IMR-90 (cell line): ENCODE data around the gene DHX34. TPM values are rescaled to one million over a fixed set of nuclear protein-coding genes. Genes with fewer than 3 reads are reported as not detected.
A peak's percentile ranks its signal among the peaks of the same experiment; 100 is the strongest.

Source experiments
- ATAC-seq: fragments of 200-7000 bp; cut with Tn5 transposase; 2 replicates; pipeline ENCODE4 v1.9.1; 2020; ENCODE audit warnings: low read depth, mild to moderate bottlenecking, moderate library complexity
- BruUV-seq: library from RNA; stranded (reverse); fragments of 400-500 nt; replicated peaks from 2 replicates; lab custom pipeline; 2021; lab: Mats Ljungman, UMichigan
- CTCF ChIA-PET: fragments of 300-600 bp; formaldehyde crosslinking; extraction: SDS; loops from one replicate; lab custom pipeline; 2021; ENCODE audit warnings: antibody characterized with exemption; lab: Yijun Ruan, JAX
- POLR2A ChIA-PET: fragments of 300-600 bp; sonication (Branson Sonifier 250); formaldehyde crosslinking; loops from one replicate; lab custom pipeline; 2022; ENCODE audit warnings: antibody characterized with exemption; ENCODE audit not compliant: unreplicated experiment; lab: Charles Lee
- DNase-seq: peaks from one replicate; pipeline ENCODE4 v3.0.0; 2013
- H2AFZ ChIP-seq: replicated peaks from 2 replicates; pipeline ENCODE3; 2013; ENCODE audit warnings: low read length, mild to moderate bottlenecking; ENCODE audit not compliant: poor library complexity
- H2AK5ac ChIP-seq: 2 replicates; pipeline ENCODE4 v1.6.1; 2013; ENCODE audit warnings: low read depth, low read length, inconsistent platforms
- H2AK9ac ChIP-seq: replicated peaks from 2 replicates; pipeline ENCODE3; 2013; ENCODE audit warnings: mild to moderate bottlenecking, low read depth, low read length, moderate library complexity; ENCODE audit not compliant: poor library complexity
- H2BK120ac ChIP-seq: 2 replicates; pipeline ENCODE4 v1.6.1; 2013; ENCODE audit warnings: low read depth, low read length, inconsistent platforms
- H2BK15ac ChIP-seq: 3 replicates; pipeline ENCODE4 v1.6.1; 2013; ENCODE audit warnings: low read depth, low read length, inconsistent platforms
- H2BK20ac ChIP-seq: 2 replicates; pipeline ENCODE4 v1.6.1; 2013; ENCODE audit warnings: low read depth, mild to moderate bottlenecking, inconsistent platforms, low read length, moderate library complexity
- H2BK5ac ChIP-seq: 2 replicates; pipeline ENCODE4 v1.6.1; 2013; ENCODE audit warnings: mild to moderate bottlenecking, low read depth, low read length, inconsistent platforms; ENCODE audit not compliant: poor library complexity, severe bottlenecking
- H3K14ac ChIP-seq: replicated peaks from 2 replicates; pipeline ENCODE4 v1.6.1; 2013; ENCODE audit warnings: low read depth, low read length, inconsistent platforms
- H3K18ac ChIP-seq: 2 replicates; pipeline ENCODE4 v1.6.1; 2013; ENCODE audit warnings: low read depth, low read length, control low read depth
- H3K23ac ChIP-seq: 2 replicates; pipeline ENCODE4 v1.6.1; 2013; ENCODE audit warnings: low read depth, low read length, inconsistent platforms
- H3K27ac ChIP-seq: 2 replicates; pipeline ENCODE4 v1.5.1; 2013; ENCODE audit warnings: mild to moderate bottlenecking, control low read depth, low read length; ENCODE audit not compliant: insufficient read depth
- H3K27me3 ChIP-seq: 2 replicates; pipeline ENCODE4 v1.6.1; 2013; ENCODE audit warnings: low read length; ENCODE audit not compliant: control insufficient read depth, insufficient read depth
- H3K36me3 ChIP-seq: 2 replicates; pipeline ENCODE4 v1.6.1; 2013; ENCODE audit warnings: low read length, mixed read lengths; ENCODE audit not compliant: control insufficient read depth, insufficient read depth
- H3K4ac ChIP-seq: 2 replicates; pipeline ENCODE4 v1.6.1; 2013; ENCODE audit warnings: low read depth, low read length, inconsistent platforms
- H3K4me1 ChIP-seq: 2 replicates; pipeline ENCODE4 v1.6.1; 2013; ENCODE audit warnings: low read length, mixed read lengths; ENCODE audit not compliant: control insufficient read depth, insufficient read depth
- H3K4me2 ChIP-seq: 2 replicates; pipeline ENCODE4 v1.6.1; 2013; ENCODE audit warnings: low read depth, mild to moderate bottlenecking, control low read depth, low read length, moderate library complexity
- H3K4me3 ChIP-seq: 2 replicates; pipeline ENCODE4 v1.5.1; 2013; ENCODE audit warnings: low read depth, mild to moderate bottlenecking, control low read depth, low read length, moderate library complexity; ENCODE audit not compliant: insufficient read depth
- H3K56ac ChIP-seq: 2 replicates; pipeline ENCODE4 v1.6.1; 2013; ENCODE audit warnings: low read length, inconsistent platforms; ENCODE audit not compliant: insufficient read depth; ENCODE audit errors: extremely low read depth
- H3K79me1 ChIP-seq, 2 experiments: 2 replicates each; pipeline ENCODE4 v1.6.1; 2013; ENCODE audit warnings: low read length in 2 of 2, inconsistent platforms in 1 of 2, low read depth in 1 of 2
- H3K9ac ChIP-seq: 2 replicates; pipeline ENCODE4 v1.6.1; 2013; ENCODE audit warnings: low read depth, low read length, control low read depth
- H3K9me1 ChIP-seq: 2 replicates; pipeline ENCODE4 v1.6.1; 2013; ENCODE audit warnings: low read length, inconsistent platforms; ENCODE audit not compliant: insufficient read depth
- H3K9me3 ChIP-seq: 2 replicates; pipeline ENCODE4 v1.6.1; 2013; ENCODE audit warnings: low read length; ENCODE audit not compliant: control insufficient read depth, insufficient read depth
- H4K20me1 ChIP-seq: 2 replicates; pipeline ENCODE4 v1.6.1; 2013; ENCODE audit warnings: low read length, inconsistent platforms; ENCODE audit not compliant: insufficient read depth
- H4K5ac ChIP-seq: 2 replicates; pipeline ENCODE4 v1.6.1; 2013; ENCODE audit warnings: mild to moderate bottlenecking, low read depth, low read length, control low read depth
- H4K8ac ChIP-seq, 2 experiments: 2 replicates each; pipeline ENCODE4 v1.6.1; 2013; ENCODE audit warnings: low read depth in 2 of 2, low read length in 2 of 2, control low read depth in 1 of 2, inconsistent platforms in 1 of 2
- H4K91ac ChIP-seq: 2 replicates; pipeline ENCODE4 v1.6.1; 2013; ENCODE audit warnings: low read depth, low read length, inconsistent platforms; ENCODE audit not compliant: insufficient read depth
- CEBPB ChIP-seq: IDR thresholded peaks from 2 replicates; pipeline ENCODE4 v1.6.1; 2012; ENCODE audit warnings: low read depth, low read length, improper control_type of control experiment
- CHD1 ChIP-seq: IDR thresholded peaks from 2 replicates; pipeline ENCODE4 v1.6.1; 2012; ENCODE audit warnings: low read depth, low read length, improper control_type of control experiment
- FOS ChIP-seq: fragments of 150-350 bp; IDR thresholded peaks from 2 replicates; pipeline ENCODE4 v1.6.1; 2016; ENCODE audit warnings: low read depth, low read length
- MAFK ChIP-seq: IDR thresholded peaks from 2 replicates; pipeline ENCODE4 v1.6.1; 2012; ENCODE audit warnings: low read depth, low read length, improper control_type of control experiment
- MAZ ChIP-seq: IDR thresholded peaks from 2 replicates; pipeline ENCODE4 v1.6.1; 2012; ENCODE audit warnings: low read depth, mild to moderate bottlenecking, low read length, improper control_type of control experiment, moderate library complexity, borderline replicate concordance
- NFE2L2 ChIP-seq: fragments of 150-350 bp; IDR thresholded peaks from 2 replicates; pipeline ENCODE4 v1.6.1; 2016; ENCODE audit warnings: low read depth, mild to moderate bottlenecking, low read length
- POLR2A ChIP-seq: IDR thresholded peaks from 2 replicates; pipeline ENCODE4 v1.6.1; 2012; ENCODE audit warnings: mild to moderate bottlenecking, low read depth, low read length
- RFX5 ChIP-seq: IDR thresholded peaks from 2 replicates; pipeline ENCODE4 v1.8.0; 2012; ENCODE audit warnings: low read depth, mild to moderate bottlenecking, low read length, moderate library complexity
- SMC3 ChIP-seq: fragments of 150-350 bp; IDR thresholded peaks from 2 replicates; pipeline ENCODE4 v1.6.1; 2016; ENCODE audit warnings: low read depth, mild to moderate bottlenecking, antibody characterized with exemption, low read length, moderate library complexity
- WGBS, 2 experiments: methylation state at CpG; one replicate each; pipeline versions ENCODE4 v1.1.5 to v1.1.7; 2013; ENCODE audit warnings: missing lambda C conversion rate in 2 of 2; ENCODE audit not compliant: insufficient read length in 1 of 2; ENCODE audit errors: extremely low coverage in 2 of 2; 5-methylcytosine and 5-hydroxymethylcytosine counted together
- dilution Hi-C: fragments of 300-500 bp; cut with HindIII; formaldehyde crosslinking; loops from one replicate; pipeline ENCODE4 v1.14.3; 2018; ENCODE audit warnings: low sequenced_read_pairs; ENCODE audit not compliant: unreplicated experiment
- in situ Hi-C: fragments of 300-500 bp; cut with MboI; formaldehyde crosslinking; loops from 3 replicates; pipeline ENCODE4 v1.14.3; 2019; ENCODE audit warnings: low sequenced_read_pairs, inconsistent platforms, mixed read lengths
- intact Hi-C: fragments of 100-400 bp; cut with micrococcal nuclease; formaldehyde crosslinking; loops from 2 replicates; pipeline ENCODE4 v1.10.0; 2022
- polyA plus RNA-seq, 3 experiments: library from polyadenylated mRNA; depleted of rRNA; stranded (reverse); fragments of >200 nt; gene quantifications; 2 replicates each; pipeline ENCODE4 v1.2.3, GENCODE V29; 2012; ENCODE audit warnings: low replicate concordance in 1 of 3
- total RNA-seq: library from RNA; depleted of rRNA; stranded (reverse); fragments of >200 nt; gene quantifications from 2 replicates; pipeline ENCODE4 v1.2.3, GENCODE V29; 2012
- TF ChIP-seq, protein P1 (sequence below): fragments of 150-350 bp; IDR thresholded peaks from 2 replicates; pipeline ENCODE4 v1.6.1; 2017; ENCODE audit warnings: mild to moderate bottlenecking, antibody characterized with exemption, low read length, low read depth
- TF ChIP-seq, protein P2 (sequence below): fragments of 150-350 bp; IDR thresholded peaks from 2 replicates; pipeline ENCODE4 v1.6.1; 2016; ENCODE audit warnings: low read depth, mild to moderate bottlenecking, low read length, moderate library complexity, borderline replicate concordance
- TF ChIP-seq, protein P3 (sequence below): conservative IDR thresholded peaks from 2 replicates; pipeline ENCODE4 v1.5.1; 2012; ENCODE audit warnings: mild to moderate bottlenecking, low read depth, low read length, improper control_type of control experiment

Gene DHX34
- total and polyA plus RNA-seq, 2 of the 4 experiments (the other 2 are of a cell fraction) = 4.5 to 13.7 TPM

GRCh38 chr19:47305309-47305751 lies 43.8 kb upstream of the DHX34 start (continued):
- TF ChIP-seq, protein P1, sequence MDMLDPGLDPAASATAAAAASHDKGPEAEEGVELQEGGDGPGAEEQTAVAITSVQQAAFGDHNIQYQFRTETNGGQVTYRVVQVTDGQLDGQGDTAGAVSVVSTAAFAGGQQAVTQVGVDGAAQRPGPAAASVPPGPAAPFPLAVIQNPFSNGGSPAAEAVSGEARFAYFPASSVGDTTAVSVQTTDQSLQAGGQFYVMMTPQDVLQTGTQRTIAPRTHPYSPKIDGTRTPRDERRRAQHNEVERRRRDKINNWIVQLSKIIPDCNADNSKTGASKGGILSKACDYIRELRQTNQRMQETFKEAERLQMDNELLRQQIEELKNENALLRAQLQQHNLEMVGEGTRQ = no peak

DNA sequence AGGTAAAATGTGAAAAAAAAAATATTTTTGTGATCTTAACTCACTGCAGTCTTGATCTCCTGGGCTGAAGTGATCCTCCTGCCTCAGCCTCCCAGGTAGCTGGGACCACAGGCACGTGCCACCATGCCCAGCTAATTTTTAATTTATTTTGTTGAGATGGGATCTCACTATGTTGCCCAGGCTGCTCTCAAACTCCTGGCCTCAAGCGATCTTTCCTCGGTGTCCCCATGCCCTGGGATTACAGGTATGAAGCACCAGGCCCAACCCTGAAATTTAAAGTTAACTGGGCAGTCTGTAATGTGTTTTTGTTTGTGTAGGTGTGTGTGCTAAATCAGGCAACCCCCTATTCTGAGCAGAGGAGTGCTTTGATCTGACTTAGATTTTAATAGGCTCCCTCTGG lies 42.8 kb upstream of the DHX34 start:
- no peak overlapping the region for H4K8ac ChIP-seq
- WGBS, 2 experiments = no CpG with 5 or more reads among the region's 3 CpGs
- H2BK5ac ChIP-seq = no peak overlapping the region
- ChIA-PET CTCF (interaction anchor here (1.2 kb wide), 1 partner anchor 10 kb away, joined by 3 read pairs; no protein-coding TSS in a partner anchor), POLR2A (no interaction called here)
- no peaks in the 10 kb centered on the region for H4K20me1 ChIP-seq
- peak overlapping the region; percentile 56; the same call in 1 of the 3 replicates for H2BK15ac ChIP-seq
- no peak overlapping the region for H3K23ac ChIP-seq
- ATAC-seq = no peak
- peak overlapping the region; percentile 61 for H2BK20ac ChIP-seq
- in situ Hi-C loops = no loop called here
- H2BK120ac ChIP-seq = peak overlapping the region; percentile 27; the same call in 1 of the 2 replicates
- no peak overlapping the region; the same call in 1 of the 2 replicates for H3K14ac ChIP-seq
- intact Hi-C loops = loop anchor here (5.0 kb wide), 2 partner anchors 41 to 391 kb away; partner anchors contain the start of gene DHX34
- 0 out of 2 replicates have a peak, but pooled peaks cover 4% of the 10 kb centered on the region for H3K9me1 ChIP-seq
- no peak overlapping the region for H2AK9ac ChIP-seq
- H3K4me2 ChIP-seq = no peak overlapping the region
- no peak overlapping the region for H3K9ac ChIP-seq
- no peak overlapping the region for H2AFZ ChIP-seq
- H3K4ac ChIP-seq = peak overlapping the region; percentile 56; the same call in 1 of the 2 replicates
- H4K5ac ChIP-seq = no peak overlapping the region
- no peak overlapping the region for H3K56ac ChIP-seq
- H3K36me3 ChIP-seq = no peaks in the 10 kb centered on the region
- H3K9me3 ChIP-seq = no peaks in the 10 kb centered on the region
- H2AK5ac ChIP-seq = peak overlapping the region; percentile 70; the same call in 1 of the 2 replicates
- no peak overlapping the region for H3K27ac ChIP-seq
- DNase-seq = no peak
- H3K79me1 ChIP-seq = no peaks in the 10 kb centered on the region
- no peak overlapping the region for H4K91ac ChIP-seq
- no peak overlapping the region for H3K18ac ChIP-seq
- H3K27me3 ChIP-seq = no peaks in the 10 kb centered on the region
- H3K4me1 ChIP-seq = no peaks in the 10 kb centered on the region
- BruUV-seq = no TSS peak
- no peak overlapping the region for H3K4me3 ChIP-seq
- dilution Hi-C loops = no loop called here
- no peak for TF ChIP-seq FOS
- TF ChIP-seq, protein P2, sequence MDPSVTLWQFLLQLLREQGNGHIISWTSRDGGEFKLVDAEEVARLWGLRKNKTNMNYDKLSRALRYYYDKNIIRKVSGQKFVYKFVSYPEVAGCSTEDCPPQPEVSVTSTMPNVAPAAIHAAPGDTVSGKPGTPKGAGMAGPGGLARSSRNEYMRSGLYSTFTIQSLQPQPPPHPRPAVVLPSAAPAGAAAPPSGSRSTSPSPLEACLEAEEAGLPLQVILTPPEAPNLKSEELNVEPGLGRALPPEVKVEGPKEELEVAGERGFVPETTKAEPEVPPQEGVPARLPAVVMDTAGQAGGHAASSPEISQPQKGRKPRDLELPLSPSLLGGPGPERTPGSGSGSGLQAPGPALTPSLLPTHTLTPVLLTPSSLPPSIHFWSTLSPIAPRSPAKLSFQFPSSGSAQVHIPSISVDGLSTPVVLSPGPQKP = no peak
- TF ChIP-seq CHD1 = no peak
- TF ChIP-seq, protein P3, sequence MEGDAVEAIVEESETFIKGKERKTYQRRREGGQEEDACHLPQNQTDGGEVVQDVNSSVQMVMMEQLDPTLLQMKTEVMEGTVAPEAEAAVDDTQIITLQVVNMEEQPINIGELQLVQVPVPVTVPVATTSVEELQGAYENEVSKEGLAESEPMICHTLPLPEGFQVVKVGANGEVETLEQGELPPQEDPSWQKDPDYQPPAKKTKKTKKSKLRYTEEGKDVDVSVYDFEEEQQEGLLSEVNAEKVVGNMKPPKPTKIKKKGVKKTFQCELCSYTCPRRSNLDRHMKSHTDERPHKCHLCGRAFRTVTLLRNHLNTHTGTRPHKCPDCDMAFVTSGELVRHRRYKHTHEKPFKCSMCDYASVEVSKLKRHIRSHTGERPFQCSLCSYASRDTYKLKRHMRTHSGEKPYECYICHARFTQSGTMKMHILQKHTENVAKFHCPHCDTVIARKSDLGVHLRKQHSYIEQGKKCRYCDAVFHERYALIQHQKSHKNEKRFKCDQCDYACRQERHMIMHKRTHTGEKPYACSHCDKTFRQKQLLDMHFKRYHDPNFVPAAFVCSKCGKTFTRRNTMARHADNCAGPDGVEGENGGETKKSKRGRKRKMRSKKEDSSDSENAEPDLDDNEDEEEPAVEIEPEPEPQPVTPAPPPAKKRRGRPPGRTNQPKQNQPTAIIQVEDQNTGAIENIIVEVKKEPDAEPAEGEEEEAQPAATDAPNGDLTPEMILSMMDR = no peak
- no peak for TF ChIP-seq CEBPB
- TF ChIP-seq, protein P1 = no peak
- no peak for TF ChIP-seq NFE2L2
- TF ChIP-seq MAZ = no peak
- TF ChIP-seq SMC3 = no peak
- no peak for TF ChIP-seq RFX5
- TF ChIP-seq MAFK = no peak
- no peak for TF ChIP-seq POLR2A
